PC-9 (cell line): Measurements from ENCODE around the gene CDS1. TPM values are rescaled to one million over a fixed set of nuclear protein-coding genes. Genes with fewer than 3 reads are reported as not detected.

Source experiments
- BruUV-seq: library from RNA; stranded (reverse); fragments of 400-500 nt; replicated peaks from 2 replicates; lab custom pipeline; 2021; lab: Mats Ljungman, UMichigan
- CTCF ChIA-PET: fragments of 300-600 bp; sonication (Branson Sonifier 250); formaldehyde crosslinking; loops from one replicate; lab custom pipeline; 2022; ENCODE audit warnings: antibody characterized with exemption; lab: Charles Lee
- POLR2A ChIA-PET: fragments of 300-600 bp; sonication (Branson Sonifier 250); formaldehyde crosslinking; loops from one replicate; lab custom pipeline; 2022; ENCODE audit warnings: antibody characterized with exemption; ENCODE audit not compliant: unreplicated experiment; lab: Charles Lee
- DNase-seq, 2 experiments: peaks; one replicate each; pipeline versions ENCODE4 v3.0.0 to v3.0.0-alpha.2; 2015 to 2022; ENCODE audit warnings: mixed read lengths in 1 of 2
- H2AFZ ChIP-seq: fragments of 200-600 bp; sonication (generic); 2 replicates; pipeline ENCODE4 v1.8.1; 2017; ENCODE audit warnings: antibody characterized with exemption
- H3F3A ChIP-seq: fragments of 200-600 bp; sonication (generic); 2 replicates; pipeline ENCODE4 v1.8.1; 2017; ENCODE audit warnings: antibody characterized with exemption, mild to moderate bottlenecking, low read depth; ENCODE audit not compliant: insufficient read depth
- H3K27ac ChIP-seq: fragments of 200-600 bp; sonication (generic); 2 replicates; pipeline ENCODE4 v1.6.1; 2016; ENCODE audit warnings: mixed run types
- H3K27me3 ChIP-seq: fragments of 200-600 bp; sonication (generic); 2 replicates; pipeline ENCODE4 v1.6.1; 2016; ENCODE audit warnings: low read depth, mixed run types; ENCODE audit not compliant: insufficient read depth
- H3K36me3 ChIP-seq: fragments of 200-600 bp; sonication (generic); 2 replicates; pipeline ENCODE4 v1.6.1; 2016; ENCODE audit warnings: low read depth, mixed run types
- H3K4me1 ChIP-seq: fragments of 200-600 bp; sonication (generic); replicated peaks from 2 replicates; pipeline ENCODE4 v1.6.1; 2016; ENCODE audit warnings: mixed run types; ENCODE audit not compliant: insufficient read depth
- H3K4me2 ChIP-seq: fragments of 200-600 bp; sonication (generic); 2 replicates; pipeline ENCODE4 v1.6.1; 2017; ENCODE audit warnings: mixed run types
- H3K4me3 ChIP-seq: fragments of 200-600 bp; sonication (generic); 2 replicates; pipeline ENCODE4 v1.6.1; 2016; ENCODE audit warnings: mixed run types
- H3K79me2 ChIP-seq: fragments of 200-600 bp; sonication (generic); 2 replicates; pipeline ENCODE4 v1.6.1; 2017; ENCODE audit warnings: low read depth, mixed run types
- H3K9me2 ChIP-seq: fragments of 200-600 bp; sonication (generic); 2 replicates; pipeline ENCODE4 v1.8.1; 2017; ENCODE audit warnings: mild to moderate bottlenecking; ENCODE audit not compliant: insufficient read depth
- H3K9me3 ChIP-seq: fragments of 200-600 bp; sonication (generic); 2 replicates; pipeline ENCODE4 v1.8.1; 2016; ENCODE audit warnings: low read depth; ENCODE audit not compliant: insufficient read depth
- H4K20me1 ChIP-seq: fragments of 200-600 bp; sonication (generic); 2 replicates; pipeline ENCODE4 v1.8.1; 2017; ENCODE audit not compliant: insufficient read depth
- CTCF ChIP-seq: fragments of 200-600 bp; sonication (generic); conservative IDR thresholded peaks from 2 replicates; pipeline ENCODE4 v1.6.1; 2017; ENCODE audit warnings: mixed run types, antibody characterized with exemption, mild to moderate bottlenecking, moderate library complexity
- EZH2 ChIP-seq: fragments of 200-600 bp; sonication (generic); IDR thresholded peaks from 2 replicates; pipeline ENCODE4 v1.8.0; 2017; ENCODE audit warnings: antibody characterized with exemption, low read depth
- intact Hi-C: fragments of 100-400 bp; cut with micrococcal nuclease; formaldehyde crosslinking; loops from one replicate; pipeline ENCODE4 v1.10.0; 2022; ENCODE audit not compliant: unreplicated experiment
- total RNA-seq: library from RNA; stranded (reverse); gene quantifications from 2 replicates; pipeline ENCODE4 v1.2.3, GENCODE V29; 2021

The CDS1 gene
- total RNA-seq, 1 experiment from 2014 or later, result 35.6 TPM

- Histone ChIP-seq H3K36me3 (0 out of 2 replicates have a peak, but pooled peaks cover 6% of the 10 kb centered on the region), H3K27me3 (no peaks in the 10 kb centered on the region), H3K27ac (no peak overlapping the region), H3K79me2 (no peaks in the 10 kb centered on the region), H3K4me2 (no peak overlapping the region), H3K4me1 (no peaks in the 10 kb centered on the region), H3K9me3 (no peaks in the 10 kb centered on the region), H3K9me2 (no peaks in the 10 kb centered on the region; the same call in 1 of the 2 replicates), H3K4me3 (no peak overlapping the region), H2AFZ (no peak overlapping the region), H3F3A (no peaks in the 10 kb centered on the region; the same call in 1 of the 2 replicates), H4K20me1 (no peaks in the 10 kb centered on the region)
- DNase-seq, result no peak
- CTCF ChIA-PET, result no interaction called here
- POLR2A ChIA-PET, result no interaction called here
- no TSS peak for BruUV-seq
- intact Hi-C loops, result no loop called here
- TF ChIP-seq CTCF (no peak), EZH2 (no peak)
Observed at GRCh38 chr4:84632092-84632491, 49.2 kb downstream of the CDS1 start.

GRCh38 chr4:84634961-84635360 is 52.0 kb downstream of the CDS1 start:
- Histone ChIP-seq H3K9me3 (no peaks in the 10 kb centered on the region), H3K4me2 (no peak overlapping the region), H2AFZ (no peak overlapping the region), H3K36me3 (0 out of 2 replicates have a peak, but pooled peaks cover 6% of the 10 kb centered on the region), H3K4me3 (no peak overlapping the region), H3F3A (no peaks in the 10 kb centered on the region; the same call in 1 of the 2 replicates), H3K27ac (no peak overlapping the region), H3K4me1 (no peaks in the 10 kb centered on the region), H4K20me1 (no peaks in the 10 kb centered on the region), H3K9me2 (no peaks in the 10 kb centered on the region), H3K27me3 (no peaks in the 10 kb centered on the region), H3K79me2 (no peaks in the 10 kb centered on the region)
- peak in 1 of 2 experiments; percentile 35 for DNase-seq
- POLR2A ChIA-PET, result interaction anchor here (0.6 kb wide), 1 partner anchor 1734 kb away, joined by 6 read pairs; the partner anchor contains the start of gene THAP9
- TF ChIP-seq CTCF (no peak), EZH2 (no peak)
- CTCF ChIA-PET, result no interaction called here
- intact Hi-C loops, result no loop called here
- no TSS peak for BruUV-seq

- DNase-seq, result no peak
- BruUV-seq, result no TSS peak
- intact Hi-C loops, result no loop called here
- no peaks in the 10 kb centered on the region for H3K9me2 ChIP-seq
- no peak overlapping the region for H2AFZ ChIP-seq
- no peak for TF ChIP-seq EZH2
- TF ChIP-seq CTCF, result no peak
- ChIA-PET CTCF (no interaction called here), POLR2A (no interaction called here)
- H4K20me1 ChIP-seq, result no peaks in the 10 kb centered on the region
- no peaks in the 10 kb centered on the region for H3K79me2 ChIP-seq
- no peaks in the 10 kb centered on the region for H3K27me3 ChIP-seq
- no peak overlapping the region for H3K4me3 ChIP-seq
- no peaks in the 10 kb centered on the region; the same call in 1 of the 2 replicates for H3F3A ChIP-seq
- peaks cover 16% of the 10 kb centered on the region; the same call in 1 of the 2 replicates for H3K36me3 ChIP-seq
- H3K27ac ChIP-seq, result no peak overlapping the region
- no peaks in the 10 kb centered on the region for H3K4me1 ChIP-seq
- no peak overlapping the region for H3K4me2 ChIP-seq
- no peaks in the 10 kb centered on the region for H3K9me3 ChIP-seq
Observed at GRCh38 chr4:84638092-84638491, 55.2 kb downstream of the CDS1 start.
